Vagina (tissue), 2 donors: ENCODE measurements around the gene TPP2.

Experiments used
- CTCF ChIP-seq, 3 experiments: fragments of 450-650 bp in 2 of 3; fragments of 200-600 bp in 1 of 3; sonication (generic) in 1 of 3; IDR thresholded peaks; one replicate each; pipeline ENCODE4 v1.5.1; 2017 to 2019; ENCODE audit warnings: antibody characterized with exemption in 3 of 3, mild to moderate bottlenecking in 2 of 3, moderate library complexity in 2 of 3
- POLR2A ChIP-seq, 2 donors: fragments of 450-650 bp; IDR thresholded peaks; one replicate each; pipeline ENCODE4 v1.6.1; 2017; ENCODE audit warnings: antibody characterized with exemption in 2 of 2, mild to moderate bottlenecking in 2 of 2, moderate library complexity in 2 of 2
- POLR2AphosphoS5 ChIP-seq, 2 donors: sonication (generic); formaldehyde crosslinking; IDR thresholded peaks; one replicate each; pipeline ENCODE4 v1.9.0; 2017; ENCODE audit warnings: antibody characterized with exemption in 2 of 2, mild to moderate bottlenecking in 2 of 2, low read depth in 1 of 2; ENCODE audit not compliant: insufficient read depth in 1 of 2

GRCh38 chr13:102690883-102691282, 94.1 kb downstream of the TPP2 start:
- TF ChIP-seq POLR2A (IDR thresholded peaks at IDR 0.05) (no peak), CTCF (IDR thresholded peaks at IDR 0.05) (no peak), POLR2AphosphoS5 (IDR thresholded peaks at IDR 0.05; ENCODE audit: insufficient read depth in 1 of 2, low read depth in 1 of 2) (no peak)
